Limb (tissue), 2 donors: ENCODE data around the gene SOCS1.

Experiments
- DNase-seq, 2 donors: peaks; one replicate each; pipeline ENCODE4 v3.0.0-alpha.2; 2016; ENCODE audit errors: extremely low spot score in 2 of 2

The SOCS1 gene

GRCh38 chr16:11205065-11205699, 50.8 kb downstream of the SOCS1 start:
- DNase-seq, result no peak

GRCh38 chr16:11204513-11205047, 51.4 kb downstream of the SOCS1 start:
- no peak for DNase-seq
